ENCODE measurements around the gene SLC12A5. TPM values are rescaled to one million over a fixed set of nuclear protein-coding genes. Genes with fewer than 3 reads are reported as not detected.

Gene SLC12A5
- total RNA-seq, 4 donors from 2014 or later = 0.99 to 1.2 TPM; not detected in 2

- Histone ChIP-seq H3K4me1 (peaks cover 12 to 16% (median 15%) of the 10 kb centered on the region in 4 donors), H3K27ac (replicated peaks in 1 of 4) (no peak overlapping the region), H3K4me3 (no peak overlapping the region), H3K9me3 (no peaks in the 10 kb centered on the region), H3K36me3 (no peaks in the 10 kb centered on the region), H3K27me3 (peaks cover 0 to 83% (median 20%) of the 10 kb centered on the region in 4 donors)
- intact Hi-C loops (cut with DNase I) = no loop called here
- DNase-seq (ENCODE audit: extremely low spot score) = no peak
- WGBS = 86% methylated on average over 8 of the region's 8 CpGs
- TF ChIP-seq POLR2A (IDR thresholded peaks at IDR 0.05; ENCODE audit: low read depth) (no peak), POLR2AphosphoS5 (IDR thresholded peaks at IDR 0.05) (no peak), EP300 (IDR thresholded peaks at IDR 0.05) (no peak)
- TF ChIP-seq, protein P1, sequence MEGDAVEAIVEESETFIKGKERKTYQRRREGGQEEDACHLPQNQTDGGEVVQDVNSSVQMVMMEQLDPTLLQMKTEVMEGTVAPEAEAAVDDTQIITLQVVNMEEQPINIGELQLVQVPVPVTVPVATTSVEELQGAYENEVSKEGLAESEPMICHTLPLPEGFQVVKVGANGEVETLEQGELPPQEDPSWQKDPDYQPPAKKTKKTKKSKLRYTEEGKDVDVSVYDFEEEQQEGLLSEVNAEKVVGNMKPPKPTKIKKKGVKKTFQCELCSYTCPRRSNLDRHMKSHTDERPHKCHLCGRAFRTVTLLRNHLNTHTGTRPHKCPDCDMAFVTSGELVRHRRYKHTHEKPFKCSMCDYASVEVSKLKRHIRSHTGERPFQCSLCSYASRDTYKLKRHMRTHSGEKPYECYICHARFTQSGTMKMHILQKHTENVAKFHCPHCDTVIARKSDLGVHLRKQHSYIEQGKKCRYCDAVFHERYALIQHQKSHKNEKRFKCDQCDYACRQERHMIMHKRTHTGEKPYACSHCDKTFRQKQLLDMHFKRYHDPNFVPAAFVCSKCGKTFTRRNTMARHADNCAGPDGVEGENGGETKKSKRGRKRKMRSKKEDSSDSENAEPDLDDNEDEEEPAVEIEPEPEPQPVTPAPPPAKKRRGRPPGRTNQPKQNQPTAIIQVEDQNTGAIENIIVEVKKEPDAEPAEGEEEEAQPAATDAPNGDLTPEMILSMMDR (IDR thresholded peaks at IDR 0.05) = no peak
Observed at GRCh38 chr20:46053416-46053815, 24.4 kb downstream of the SLC12A5 start.

DNA sequence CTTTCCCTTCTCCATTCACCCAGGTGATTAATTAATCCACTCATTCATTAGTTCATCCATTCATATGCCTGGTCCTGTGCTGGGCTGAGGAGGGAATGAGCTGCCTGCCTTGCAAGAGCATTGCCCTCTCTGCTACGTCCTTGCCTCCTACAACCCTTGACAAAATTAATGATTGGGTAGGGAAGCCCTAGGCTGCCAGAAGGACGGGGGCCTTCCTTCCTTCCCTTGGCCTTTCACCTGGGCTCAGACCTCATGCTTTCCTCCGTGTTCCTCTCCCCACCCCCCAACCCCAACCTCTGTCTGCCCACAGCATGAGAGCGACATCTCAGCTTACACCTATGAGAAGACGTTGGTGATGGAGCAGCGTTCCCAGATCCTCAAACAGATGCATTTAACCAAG, 25.6 kb downstream of the SLC12A5 start:
- intact Hi-C loops (cut with DNase I) = no loop called here
- Histone ChIP-seq H3K27me3 (peaks cover 0 to 83% (median 24%) of the 10 kb centered on the region in 4 donors), H3K36me3 (no peaks in the 10 kb centered on the region), H3K4me3 (no peak overlapping the region), H3K4me1 (peaks cover 21 to 24% (median 24%) of the 10 kb centered on the region in 4 donors), H3K9me3 (no peaks in the 10 kb centered on the region), H3K27ac (replicated peaks in 1 of 4) (no peak overlapping the region)
- no peak for TF ChIP-seq POLR2AphosphoS5 (IDR thresholded peaks at IDR 0.05)
- no peak for TF ChIP-seq POLR2A (IDR thresholded peaks at IDR 0.05; ENCODE audit: low read depth)
- TF ChIP-seq, protein P1 (IDR thresholded peaks at IDR 0.05) = no peak
- no peak for TF ChIP-seq EP300 (IDR thresholded peaks at IDR 0.05)
- WGBS = 53% methylated on average over 6 of the region's 6 CpGs
- no peak for DNase-seq (ENCODE audit: extremely low spot score)

DNA sequence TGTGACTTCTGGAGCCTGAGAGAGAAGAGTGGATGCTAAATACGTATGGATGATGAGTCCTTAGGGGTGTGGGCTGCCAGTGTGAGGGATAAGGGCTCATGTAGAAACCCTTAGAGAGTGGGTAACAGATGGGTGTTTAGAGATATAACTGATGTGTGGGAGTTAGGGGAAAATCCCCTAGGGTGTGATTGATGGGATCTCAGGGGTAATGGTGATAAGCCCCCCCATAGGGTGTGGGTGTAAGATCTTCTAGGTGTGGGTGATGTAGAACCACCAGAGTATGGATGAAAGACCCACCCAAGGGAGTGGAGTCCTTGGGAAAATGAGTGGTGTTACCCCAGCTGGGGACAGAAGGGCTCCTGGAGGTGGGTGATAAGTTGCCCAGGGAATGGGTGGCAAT, 26.3 kb downstream of the SLC12A5 start:
- no peak for DNase-seq (ENCODE audit: extremely low spot score)
- H3K4me3 ChIP-seq = no peak overlapping the region
- H3K4me1 ChIP-seq = peaks cover 21 to 26% (median 24%) of the 10 kb centered on the region in 4 donors
- TF ChIP-seq EP300 (IDR thresholded peaks at IDR 0.05) (no peak), POLR2AphosphoS5 (IDR thresholded peaks at IDR 0.05) (no peak), POLR2A (IDR thresholded peaks at IDR 0.05; ENCODE audit: low read depth) (no peak)
- TF ChIP-seq, protein P1 (IDR thresholded peaks at IDR 0.05) = no peak
- H3K36me3 ChIP-seq = peaks cover 0 to 6% (median 2%) of the 10 kb centered on the region in 4 donors
- peaks cover 0 to 76% (median 24%) of the 10 kb centered on the region in 4 donors for H3K27me3 ChIP-seq
- 69% methylated on average over 1 of the region's 1 CpG for WGBS
- H3K9me3 ChIP-seq = no peaks in the 10 kb centered on the region
- no peak overlapping the region for H3K27ac ChIP-seq (replicated peaks in 1 of 4)
- intact Hi-C loops (cut with DNase I) = no loop called here

GRCh38 chr20:46056027-46056833, 27.2 kb downstream of the SLC12A5 start:
- 88% methylated on average over 10 of the region's 15 CpGs for WGBS
- peaks cover 8 to 16% (median 11%) of the 10 kb centered on the region in 4 donors for H3K36me3 ChIP-seq
- no peaks in the 10 kb centered on the region for H3K9me3 ChIP-seq
- H3K27me3 ChIP-seq = peaks cover 0 to 68% (median 24%) of the 10 kb centered on the region in 4 donors
- no peak for TF ChIP-seq POLR2AphosphoS5 (IDR thresholded peaks at IDR 0.05)
- TF ChIP-seq, protein P1 (IDR thresholded peaks at IDR 0.05) = no peak
- no peak for TF ChIP-seq EP300 (IDR thresholded peaks at IDR 0.05)
- TF ChIP-seq POLR2A (IDR thresholded peaks at IDR 0.05; ENCODE audit: low read depth) = no peak
- peaks cover 25 to 33% (median 31%) of the 10 kb centered on the region in 4 donors for H3K4me1 ChIP-seq
- no peak overlapping the region for H3K27ac ChIP-seq (replicated peaks in 1 of 4)
- no peak for DNase-seq (ENCODE audit: extremely low spot score)
- intact Hi-C loops (cut with DNase I) = no loop called here
- no peak overlapping the region for H3K4me3 ChIP-seq

Data from esophagus muscularis mucosa (tissue), 4 donors.